ENCODE data around the gene KIAA1671.

KIAA1671 gene

GRCh38 chr22:25069758-25070481 lies 117.4 kb downstream of the KIAA1671 start:
- peak; percentile 36 for DNase-seq

GRCh38 chr22:25070956-25071355 lies 118.4 kb downstream of the KIAA1671 start:
- no peak for DNase-seq

- DNase-seq: no peak
These were observed 119.2 kb downstream of the KIAA1671 start for GRCh38 chr22:25071720-25072119.

- no peak for DNase-seq
These were observed 119.9 kb downstream of the KIAA1671 start for GRCh38 chr22:25072406-25072805.

- peak; percentile 75 for DNase-seq
These were observed 123.8 kb downstream of the KIAA1671 start for GRCh38 chr22:25076336-25076735.

- DNase-seq: no peak
These were observed 124.5 kb downstream of the KIAA1671 start for GRCh38 chr22:25077056-25077455.

GRCh38 chr22:25077964-25078363 lies 125.4 kb downstream of the KIAA1671 start:
- DNase-seq: no peak

- DNase-seq: no peak
These were observed 126.1 kb downstream of the KIAA1671 start for GRCh38 chr22:25078591-25078990.

- DNase-seq: no peak
These were observed 128.3 kb downstream of the KIAA1671 start for GRCh38 chr22:25080855-25081254.

- peak; percentile 72 for DNase-seq
These were observed 128.9 kb downstream of the KIAA1671 start for GRCh38 chr22:25081409-25081824.

- no peak for DNase-seq
These were observed 129.6 kb downstream of the KIAA1671 start for GRCh38 chr22:25082096-25082495.

GRCh38 chr22:25083056-25083806 lies 130.7 kb downstream of the KIAA1671 start:
- no peak for DNase-seq

- no peak for DNase-seq
These were observed 131.3 kb downstream of the KIAA1671 start for GRCh38 chr22:25083807-25084200.

- DNase-seq: no peak
These were observed 132.0 kb downstream of the KIAA1671 start for GRCh38 chr22:25084405-25085107.

- DNase-seq: no peak
These were observed 132.6 kb downstream of the KIAA1671 start for GRCh38 chr22:25085156-25085555.

GRCh38 chr22:25085930-25086901 lies 133.7 kb downstream of the KIAA1671 start:
- DNase-seq: no peak

- DNase-seq: no peak
These were observed 134.4 kb downstream of the KIAA1671 start for GRCh38 chr22:25086902-25087282.

- no peak for DNase-seq
These were observed 137.8 kb downstream of the KIAA1671 start for GRCh38 chr22:25090225-25090890.

GRCh38 chr22:25091458-25091857 lies 138.9 kb downstream of the KIAA1671 start:
- DNase-seq: no peak

- no peak for DNase-seq
These were observed 139.6 kb downstream of the KIAA1671 start for GRCh38 chr22:25092119-25092518.

- DNase-seq: no peak
These were observed 142.1 kb downstream of the KIAA1671 start for GRCh38 chr22:25094579-25094978.

- no peak for DNase-seq
These were observed 143.4 kb downstream of the KIAA1671 start for GRCh38 chr22:25095869-25096268.
